Skin of body (tissue), 2 donors: ENCODE results near the gene PACRG. TPM values are rescaled to one million over a fixed set of nuclear protein-coding genes. Genes with fewer than 3 reads are reported as not detected.
A peak's percentile ranks its signal among the peaks of the same experiment; 100 is the strongest.

Experiments
- DNase-seq: peaks from one replicate; lab custom pipeline; 2025; lab: John Stamatoyannopoulos, UW
- total RNA-seq: library from RNA; depleted of rRNA; stranded (reverse); fragments of >200 nt; gene quantifications from one replicate; pipeline ENCODE4 v1.2.3, GENCODE V29; 2014

Gene PACRG
- total RNA-seq, 1 donor from 2014 or later, result 5.5 TPM

- DNase-seq, result no peak
These were observed 504.9 kb downstream of the PACRG start for GRCh38 chr6:163232649-163233048.

DNA sequence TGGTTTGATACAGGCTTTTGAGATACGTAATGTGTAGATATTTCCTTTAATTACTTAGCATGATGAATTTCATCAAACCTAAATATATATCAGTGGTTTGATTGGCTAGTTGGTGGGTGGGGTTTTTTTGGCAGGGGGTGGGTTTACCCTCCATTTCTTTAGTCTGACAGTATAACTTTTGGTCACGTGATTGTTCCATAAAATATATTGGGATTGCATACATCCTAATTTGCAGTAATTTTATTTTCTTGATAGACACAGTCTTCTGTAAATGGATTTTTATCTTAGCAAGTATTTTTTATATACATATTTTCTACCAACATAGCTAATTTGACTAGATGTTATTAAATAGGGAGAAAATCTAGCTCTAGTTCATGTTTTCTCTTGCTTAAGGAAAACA is 509.3 kb downstream of the PACRG start:
- DNase-seq, result no peak

DNA sequence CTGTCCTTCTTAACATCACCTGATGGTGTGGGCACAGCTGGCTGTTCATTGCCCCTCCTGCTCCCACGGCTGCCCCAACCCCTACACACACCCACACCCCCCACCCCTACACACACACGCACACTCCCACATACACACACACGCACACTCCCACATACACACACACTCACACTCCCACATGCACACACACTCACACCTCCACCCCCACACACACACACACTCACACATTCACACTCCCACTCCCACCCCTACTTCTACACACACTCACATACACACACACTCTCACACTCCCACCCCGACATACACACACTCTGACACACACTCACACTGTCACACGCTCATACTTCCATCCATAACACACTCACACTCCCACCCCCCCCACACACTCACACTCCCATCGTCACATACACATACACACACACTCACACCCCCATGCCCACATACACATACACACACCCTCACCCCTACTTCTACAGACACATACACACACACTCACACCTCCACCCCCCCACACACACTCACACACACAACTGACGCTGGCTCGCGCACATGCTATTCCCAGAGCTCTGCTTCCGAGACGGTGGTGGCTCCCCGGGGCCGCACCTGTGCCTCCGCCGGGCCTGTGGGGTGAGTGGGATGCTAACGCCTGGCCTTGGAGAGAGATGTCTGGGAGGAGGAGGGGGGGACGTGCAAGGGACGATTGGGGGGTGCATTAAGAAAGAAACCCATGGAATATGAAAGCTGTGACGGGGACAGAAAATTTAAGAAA is 512.0 kb downstream of the PACRG start:
- no peak for DNase-seq

- DNase-seq, result no peak
These were observed 512.8 kb downstream of the PACRG start for GRCh38 chr6:163240556-163240955.

DNA sequence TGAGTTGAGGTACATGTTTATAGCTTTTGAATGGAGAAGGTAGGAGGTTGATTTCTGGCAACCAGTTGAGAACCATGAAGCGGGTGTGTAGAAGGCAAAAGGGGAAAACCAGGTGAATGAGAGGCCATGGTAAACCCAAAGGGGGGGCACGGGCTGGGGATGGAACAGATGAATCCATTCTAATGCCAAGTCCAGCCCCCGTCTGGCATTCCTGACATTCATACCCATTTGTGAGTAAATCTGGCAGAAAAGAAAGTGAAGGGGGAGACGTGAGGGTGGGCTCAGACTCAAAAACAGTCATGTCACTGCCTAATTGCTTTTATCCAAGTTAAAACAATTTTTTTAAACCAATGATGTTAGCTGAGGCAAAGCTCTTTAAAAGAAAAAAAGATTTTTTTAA is 513.9 kb downstream of the PACRG start:
- DNase-seq, result no peak

DNA sequence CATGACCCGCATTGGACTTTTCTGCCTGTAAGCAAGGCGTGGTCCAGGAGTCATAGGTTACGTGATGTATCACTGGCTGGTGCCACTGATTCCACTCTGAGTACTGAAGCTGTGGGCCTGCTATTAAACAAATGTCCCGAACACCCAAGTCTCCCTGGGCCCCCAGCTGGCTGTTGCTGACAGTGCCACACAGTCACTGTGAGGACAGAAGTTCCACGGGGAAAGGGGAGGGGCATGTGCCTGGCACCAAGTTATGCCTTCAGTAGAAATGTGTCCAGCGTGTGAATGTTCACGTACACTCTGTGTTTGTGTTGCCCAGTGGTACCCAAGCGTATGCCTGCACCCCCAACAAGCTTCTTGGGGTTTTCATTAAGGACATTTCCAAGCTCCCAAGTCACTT is 515.3 kb downstream of the PACRG start:
- DNase-seq, result no peak

DNA sequence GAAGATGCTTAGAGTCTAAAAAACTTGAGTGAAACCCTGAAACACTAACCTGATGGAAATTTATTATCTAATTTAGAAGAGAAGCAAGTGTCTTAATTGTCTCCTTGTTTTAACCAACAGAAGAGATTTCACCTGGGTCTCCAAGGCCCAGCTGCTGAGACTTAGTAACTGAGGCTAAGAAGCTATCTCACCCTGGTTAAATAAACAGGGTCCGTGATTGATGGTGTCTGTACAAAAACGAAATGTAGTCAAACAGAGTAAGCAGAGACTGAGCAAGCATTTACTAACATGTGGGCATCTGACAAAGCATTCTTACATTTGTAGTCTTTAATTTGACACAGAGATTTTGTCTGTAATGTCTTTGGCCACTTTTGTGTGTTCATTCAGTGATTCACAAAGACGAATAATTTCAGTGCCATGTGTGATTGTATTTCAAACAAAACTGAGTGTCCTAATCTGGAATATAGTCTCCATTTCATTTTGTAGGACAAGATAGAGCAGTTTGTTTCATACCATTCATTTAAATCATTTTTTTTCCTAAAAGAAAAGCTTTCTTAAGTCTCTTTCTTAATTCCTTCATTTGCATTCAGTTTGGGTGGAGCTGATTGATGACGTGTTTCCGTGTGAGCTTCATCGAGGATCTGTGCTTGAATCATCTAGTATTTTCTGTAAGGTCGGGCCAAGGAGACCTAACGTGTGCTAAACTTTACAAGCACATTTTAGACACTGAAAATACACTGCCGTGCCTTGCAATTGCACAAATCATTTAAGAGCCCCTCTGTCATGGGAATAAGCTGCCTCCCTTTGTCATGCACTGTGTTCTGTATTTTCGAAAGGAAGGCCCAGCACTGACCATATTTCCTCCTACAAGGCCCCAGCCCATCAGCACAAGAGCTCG is 516.2 kb downstream of the PACRG start:
- no peak for DNase-seq

- DNase-seq, result no peak
These were observed 520.3 kb downstream of the PACRG start for GRCh38 chr6:163248051-163248450.

GRCh38 chr6:163249651-163250101 is 521.9 kb downstream of the PACRG start:
- DNase-seq, result no peak

GRCh38 chr6:163250116-163250515 is 522.3 kb downstream of the PACRG start:
- DNase-seq, result no peak

- no peak for DNase-seq
These were observed 524.4 kb downstream of the PACRG start for GRCh38 chr6:163252061-163252591.

GRCh38 chr6:163253556-163254213 is 525.9 kb downstream of the PACRG start:
- DNase-seq, result no peak

GRCh38 chr6:163254341-163254835 is 526.6 kb downstream of the PACRG start:
- DNase-seq, result no peak

DNA sequence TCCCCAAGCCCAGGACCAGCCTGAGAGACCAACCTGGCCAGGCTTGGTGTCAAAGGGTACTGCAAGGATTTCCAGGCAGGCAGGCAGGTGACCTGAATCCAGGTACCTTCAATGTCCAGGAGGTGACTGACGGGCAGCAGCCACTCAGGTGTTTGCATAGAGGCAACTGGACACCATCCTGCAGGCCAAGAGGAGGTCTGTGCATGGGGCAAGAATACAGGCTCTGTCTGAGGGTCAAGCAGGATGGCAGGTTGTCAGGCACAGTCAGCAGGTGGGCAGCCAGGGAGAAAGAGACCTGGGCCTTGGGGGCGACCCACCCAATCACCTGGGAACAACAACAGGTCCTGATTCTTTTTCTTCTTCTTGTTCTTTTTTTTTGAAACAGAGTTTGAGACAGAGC is 527.5 kb downstream of the PACRG start:
- no peak for DNase-seq

- no peak for DNase-seq
These were observed 531.9 kb downstream of the PACRG start for GRCh38 chr6:163259689-163260088.

- peak; percentile 20 for DNase-seq
These were observed 532.5 kb downstream of the PACRG start for GRCh38 chr6:163260111-163260895.

- no peak for DNase-seq
These were observed 533.1 kb downstream of the PACRG start for GRCh38 chr6:163260911-163261310.

GRCh38 chr6:163261361-163261760 is 533.6 kb downstream of the PACRG start:
- DNase-seq, result no peak

GRCh38 chr6:163262080-163262479 is 534.3 kb downstream of the PACRG start:
- no peak for DNase-seq

- no peak for DNase-seq
These were observed 535.4 kb downstream of the PACRG start for GRCh38 chr6:163263196-163263595.
